ENCODE measurements around the gene ATP2A1. TPM values are rescaled to one million over a fixed set of nuclear protein-coding genes. Genes with fewer than 3 reads are reported as not detected.
"Not testable (repeated sequence)": the region's sequence is repeated elsewhere in the genome, so short reads cannot be mapped to it uniquely, and the experiment has no call there.

Gene ATP2A1
- total RNA-seq, 1 donor from 2014 or later, result not detected

- no peak overlapping the region for H3K27ac ChIP-seq
- intact Hi-C loops (cut with DNase I), result no loop called here
- H3K36me3 ChIP-seq, result no peaks in the 10 kb centered on the region
- H3K9me3 ChIP-seq, result no peaks in the 10 kb centered on the region
- no peak for TF ChIP-seq CTCF (IDR thresholded peaks at IDR 0.05)
- DNase-seq (ENCODE audit: extremely low spot score in 2 of 2), result no peak
- peaks cover 5% of the 10 kb centered on the region for H3K4me1 ChIP-seq
- H3K4me3 ChIP-seq, result no peak overlapping the region
- H3K27me3 ChIP-seq, result no peaks in the 10 kb centered on the region
Observed at GRCh38 chr16:28935924-28936783, 57.9 kb downstream of the ATP2A1 start.

GRCh38 chr16:28936784-28937155, 58.5 kb downstream of the ATP2A1 start:
- Histone ChIP-seq H3K27ac (no peak overlapping the region), H3K27me3 (no peaks in the 10 kb centered on the region), H3K4me3 (no peak overlapping the region), H3K9me3 (no peaks in the 10 kb centered on the region), H3K4me1 (peaks cover 5% of the 10 kb centered on the region), H3K36me3 (no peaks in the 10 kb centered on the region)
- intact Hi-C loops (cut with DNase I), result no loop called here
- no peak for DNase-seq (ENCODE audit: extremely low spot score in 2 of 2)
- TF ChIP-seq POLR2AphosphoS5 (IDR thresholded peaks at IDR 0.05; ENCODE audit: insufficient read depth in 1 of 2, low read depth in 1 of 2), result no peak
- no peak for TF ChIP-seq POLR2A (IDR thresholded peaks at IDR 0.05)
- TF ChIP-seq CTCF (IDR thresholded peaks at IDR 0.05), result no peak

GRCh38 chr16:28937222-28937876, 59.1 kb downstream of the ATP2A1 start:
- Histone ChIP-seq H3K4me1 (peaks cover 5% of the 10 kb centered on the region), H3K27ac (no peak overlapping the region), H3K27me3 (no peaks in the 10 kb centered on the region), H3K4me3 (no peak overlapping the region), H3K36me3 (no peaks in the 10 kb centered on the region), H3K9me3 (no peaks in the 10 kb centered on the region)
- DNase-seq (ENCODE audit: extremely low spot score in 2 of 2), result no peak
- TF ChIP-seq CTCF (IDR thresholded peaks at IDR 0.05) (no peak), POLR2AphosphoS5 (IDR thresholded peaks at IDR 0.05; ENCODE audit: insufficient read depth in 1 of 2, low read depth in 1 of 2) (no peak), POLR2A (IDR thresholded peaks at IDR 0.05) (no peak)
- intact Hi-C loops (cut with DNase I), result no loop called here

- Histone ChIP-seq H3K36me3 (no peaks in the 10 kb centered on the region), H3K27me3 (no peaks in the 10 kb centered on the region), H3K4me3 (no peak overlapping the region), H3K27ac (no peak overlapping the region), H3K9me3 (no peaks in the 10 kb centered on the region), H3K4me1 (peaks cover 5% of the 10 kb centered on the region)
- no peak for DNase-seq (ENCODE audit: extremely low spot score in 2 of 2)
- TF ChIP-seq POLR2AphosphoS5 (IDR thresholded peaks at IDR 0.05; ENCODE audit: insufficient read depth in 1 of 2, low read depth in 1 of 2) (no peak), CTCF (IDR thresholded peaks at IDR 0.05) (no peak)
- intact Hi-C loops (cut with DNase I), result no loop called here
Observed at GRCh38 chr16:28938721-28939120, 60.4 kb downstream of the ATP2A1 start.

- not testable (repeated sequence) for H3K27me3 ChIP-seq; DNase-seq (ENCODE audit: extremely low spot score in 2 of 2); H3K4me3 ChIP-seq; H3K9me3 ChIP-seq; H3K4me1 ChIP-seq; H3K27ac ChIP-seq; H3K36me3 ChIP-seq
- intact Hi-C loops (cut with DNase I), result loop anchor here (10.0 kb wide), 1 partner anchor 125 kb away; no protein-coding TSS in a partner anchor
Observed at GRCh38 chr16:28939825-28940224, 61.5 kb downstream of the ATP2A1 start.

Data from vagina (tissue), 2 donors.